ENCODE results near the gene FAM13A.
"Not testable (repeated sequence)": the region's sequence is repeated elsewhere in the genome, so short reads cannot be mapped to it uniquely, and the experiment has no call there.

Gene FAM13A

DNA sequence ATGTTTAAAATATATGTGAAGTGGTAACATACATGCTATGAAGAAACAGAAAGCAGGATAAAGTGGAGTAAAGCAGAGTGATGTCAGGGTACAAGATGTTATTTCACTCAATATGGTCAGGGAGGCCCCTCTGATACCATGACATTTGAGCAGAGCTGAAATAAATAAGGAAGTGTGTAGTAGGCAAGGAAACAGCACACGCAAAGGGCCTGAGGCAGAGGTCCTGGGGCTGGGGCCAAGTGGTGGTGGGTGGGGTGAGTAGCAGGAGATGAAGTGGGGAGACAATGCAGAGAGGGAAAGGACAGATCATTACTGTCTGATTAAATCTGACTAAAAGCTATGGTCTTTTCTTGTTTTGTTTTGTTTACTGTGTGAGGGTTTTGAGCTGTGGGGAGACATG is 61.1 kb downstream of the FAM13A start:
- H3K4me3 ChIP-seq (ENCODE audit: control insufficient read depth, low read depth, low read length) = no peak overlapping the region
- TF ChIP-seq, protein P1, sequence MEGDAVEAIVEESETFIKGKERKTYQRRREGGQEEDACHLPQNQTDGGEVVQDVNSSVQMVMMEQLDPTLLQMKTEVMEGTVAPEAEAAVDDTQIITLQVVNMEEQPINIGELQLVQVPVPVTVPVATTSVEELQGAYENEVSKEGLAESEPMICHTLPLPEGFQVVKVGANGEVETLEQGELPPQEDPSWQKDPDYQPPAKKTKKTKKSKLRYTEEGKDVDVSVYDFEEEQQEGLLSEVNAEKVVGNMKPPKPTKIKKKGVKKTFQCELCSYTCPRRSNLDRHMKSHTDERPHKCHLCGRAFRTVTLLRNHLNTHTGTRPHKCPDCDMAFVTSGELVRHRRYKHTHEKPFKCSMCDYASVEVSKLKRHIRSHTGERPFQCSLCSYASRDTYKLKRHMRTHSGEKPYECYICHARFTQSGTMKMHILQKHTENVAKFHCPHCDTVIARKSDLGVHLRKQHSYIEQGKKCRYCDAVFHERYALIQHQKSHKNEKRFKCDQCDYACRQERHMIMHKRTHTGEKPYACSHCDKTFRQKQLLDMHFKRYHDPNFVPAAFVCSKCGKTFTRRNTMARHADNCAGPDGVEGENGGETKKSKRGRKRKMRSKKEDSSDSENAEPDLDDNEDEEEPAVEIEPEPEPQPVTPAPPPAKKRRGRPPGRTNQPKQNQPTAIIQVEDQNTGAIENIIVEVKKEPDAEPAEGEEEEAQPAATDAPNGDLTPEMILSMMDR (IDR thresholded peaks at IDR 0.05; ENCODE audit: control insufficient read depth, insufficient read depth, low read depth, low read length, missing control alignments) = no peak
- no peak for DNase-seq (ENCODE audit: low read depth)

DNA sequence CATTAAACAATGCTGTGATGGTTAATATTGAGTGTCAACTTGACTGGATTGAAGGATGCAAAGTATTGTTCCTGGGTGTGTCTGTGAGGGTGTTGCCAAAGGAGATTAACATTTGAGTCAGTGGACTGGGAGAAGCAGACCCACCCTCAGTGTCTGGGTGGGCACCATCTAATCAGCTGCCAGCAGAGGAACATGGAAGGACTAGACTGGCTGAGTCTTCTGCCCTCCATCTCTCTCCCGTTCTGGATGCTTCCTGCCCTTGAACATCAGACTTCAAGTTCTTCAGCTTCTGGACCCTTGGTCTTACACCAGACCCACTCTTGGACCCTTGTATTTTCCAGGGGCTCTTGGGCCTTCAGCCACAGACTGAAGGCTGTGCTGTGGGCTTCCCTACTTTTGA is 61.7 kb downstream of the FAM13A start:
- DNase-seq (ENCODE audit: low read depth); H3K4me3 ChIP-seq (ENCODE audit: control insufficient read depth, low read depth, low read length): not testable (repeated sequence)

DNA sequence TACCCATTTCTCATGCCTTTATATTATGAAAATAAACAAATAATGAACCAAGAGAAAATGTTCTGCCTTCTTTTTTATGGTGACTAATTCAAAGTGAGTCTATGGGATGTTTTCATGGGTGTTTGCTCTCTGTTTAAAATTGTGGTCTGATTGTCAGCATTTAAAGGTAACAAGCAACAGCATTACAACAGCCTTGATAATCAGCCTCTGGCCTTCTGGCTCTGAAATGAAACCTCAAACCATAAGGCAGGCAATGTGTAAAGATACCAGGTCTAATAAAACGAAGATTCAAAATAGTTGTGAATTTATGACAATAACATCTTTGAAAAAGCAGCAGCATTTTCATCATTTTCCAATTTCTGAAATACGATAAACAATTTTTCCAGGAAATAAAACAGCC is 63.7 kb downstream of the FAM13A start:
- no peak overlapping the region for H3K4me3 ChIP-seq (ENCODE audit: control insufficient read depth, low read depth, low read length)
- DNase-seq (ENCODE audit: low read depth) = no peak
- TF ChIP-seq, protein P1 (IDR thresholded peaks at IDR 0.05; ENCODE audit: control insufficient read depth, insufficient read depth, low read depth, low read length, missing control alignments) = no peak

DNA sequence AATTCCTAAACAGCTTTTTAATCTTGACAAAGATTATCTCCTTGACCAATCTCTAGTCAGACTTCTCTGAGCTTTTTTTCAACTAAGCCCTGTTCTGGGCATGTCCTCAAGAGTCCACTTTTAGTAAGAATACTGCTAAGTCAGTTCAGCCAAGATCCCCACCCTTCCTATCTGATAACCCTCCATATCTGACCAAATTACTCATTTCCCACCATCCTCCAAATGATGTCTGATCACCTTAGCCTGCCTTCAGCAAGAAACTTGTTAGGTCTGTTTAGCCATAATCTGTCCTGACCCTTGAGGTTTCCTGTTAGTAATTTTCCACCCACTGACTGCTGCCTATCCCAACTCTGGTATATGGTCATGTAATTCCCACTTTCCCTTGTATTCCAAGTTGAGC is 65.2 kb downstream of the FAM13A start:
- TF ChIP-seq, protein P1 (IDR thresholded peaks at IDR 0.05; ENCODE audit: control insufficient read depth, insufficient read depth, low read depth, low read length, missing control alignments) = no peak
- H3K4me3 ChIP-seq (ENCODE audit: control insufficient read depth, low read depth, low read length) = no peak overlapping the region
- DNase-seq (ENCODE audit: low read depth) = no peak

DNA sequence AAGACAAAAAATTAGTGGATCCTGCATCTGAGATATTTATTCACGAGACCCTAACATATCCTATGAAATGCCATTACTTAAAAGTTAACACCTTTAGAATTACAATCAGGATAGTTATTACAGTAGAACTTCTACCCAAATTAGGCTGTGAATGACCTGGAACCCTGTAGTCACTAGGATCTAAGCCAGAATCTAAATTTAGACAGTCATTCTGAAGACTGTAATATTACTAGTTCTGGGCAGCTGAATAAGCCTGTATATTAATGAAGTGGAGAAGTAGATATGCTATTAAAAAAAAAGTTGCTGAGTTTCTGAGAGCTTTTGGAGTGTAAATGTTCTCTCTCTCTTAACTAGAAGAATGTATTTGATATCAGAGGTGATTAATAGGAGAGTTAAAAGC is 67.0 kb downstream of the FAM13A start:
- no peak for DNase-seq (ENCODE audit: low read depth)
- TF ChIP-seq, protein P1 (IDR thresholded peaks at IDR 0.05; ENCODE audit: control insufficient read depth, insufficient read depth, low read depth, low read length, missing control alignments) = no peak
- no peak overlapping the region for H3K4me3 ChIP-seq (ENCODE audit: control insufficient read depth, low read depth, low read length)

DNA sequence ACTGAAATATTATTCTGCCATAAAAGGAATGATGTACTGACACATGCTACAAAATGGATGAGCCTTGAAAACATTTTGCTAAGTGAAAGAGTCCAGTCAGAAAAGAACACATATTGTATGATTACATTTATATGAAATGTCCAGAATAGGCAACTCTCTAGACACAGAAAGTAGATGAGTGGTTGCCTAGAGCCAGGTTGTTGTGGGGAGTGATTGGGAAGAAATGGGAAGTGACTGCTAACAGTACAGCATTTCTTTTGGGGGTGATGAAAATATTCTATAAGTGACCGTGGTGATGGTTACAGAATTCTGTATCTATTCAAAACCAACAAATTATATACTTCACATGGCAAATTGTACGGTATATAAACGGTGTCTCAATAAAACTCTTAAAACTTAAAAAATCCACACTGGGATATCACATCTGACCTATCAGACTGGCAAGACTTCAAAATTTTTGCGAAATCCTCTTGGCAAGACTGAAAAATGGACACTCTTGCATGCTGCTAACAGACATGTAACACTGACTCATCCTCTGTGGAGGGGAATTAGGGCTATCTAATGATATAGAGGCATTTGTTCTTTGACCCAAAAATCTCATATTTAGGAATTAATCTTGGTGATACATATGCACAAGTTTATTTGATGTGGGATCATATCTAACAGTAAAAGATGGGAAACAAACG is 71.8 kb downstream of the FAM13A start:
- TF ChIP-seq, protein P1 (IDR thresholded peaks at IDR 0.05; ENCODE audit: control insufficient read depth, insufficient read depth, low read depth, low read length, missing control alignments) = no peak
- peak; percentile 55 for DNase-seq (ENCODE audit: low read depth)

DNA sequence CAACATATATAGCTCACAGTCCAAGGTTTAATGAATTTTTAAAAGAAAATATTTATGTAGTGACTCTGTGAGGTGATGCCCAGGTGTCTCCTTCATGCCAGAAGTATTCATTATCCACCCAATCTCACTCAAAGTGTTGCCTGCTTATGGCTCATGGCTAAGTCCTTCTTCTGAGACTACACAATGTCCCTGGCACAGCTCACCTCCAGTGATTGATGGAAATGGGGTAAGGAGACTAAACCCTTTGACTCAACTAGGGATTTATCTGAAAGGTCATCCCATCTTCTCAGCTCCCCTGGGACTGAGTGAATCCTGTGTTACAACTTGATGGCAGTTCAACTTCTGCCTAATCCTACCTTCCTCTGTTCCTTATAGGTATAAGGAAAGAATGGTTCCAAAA is 74.2 kb downstream of the FAM13A start:
- no peak for DNase-seq (ENCODE audit: low read depth)
- H3K4me3 ChIP-seq (ENCODE audit: control insufficient read depth, low read depth, low read length) = no peak overlapping the region
- TF ChIP-seq, protein P1 (IDR thresholded peaks at IDR 0.05; ENCODE audit: control insufficient read depth, insufficient read depth, low read depth, low read length, missing control alignments) = no peak

More for the DNA sequence above, 71.8 kb downstream of the FAM13A start:
- no peak overlapping the region for H3K4me3 ChIP-seq (ENCODE audit: control insufficient read depth, low read depth, low read length)

Measured in AG09309 (cell line).